ENCODE measurements around the gene TBL1X. TPM values are rescaled to one million over a fixed set of nuclear protein-coding genes. Genes with fewer than 3 reads are reported as not detected.
"Not testable (repeated sequence)": the region's sequence is repeated elsewhere in the genome, so short reads cannot be mapped to it uniquely, and the experiment has no call there.

TBL1X gene
- 10 to 100 TPM; 25.5 to 49.3 TPM for total RNA-seq
- long read RNA-seq, donor 1, full-length matches to known transcripts: 4 of 24 reads
- long read RNA-seq, donor 1, partial matches to known transcripts: 2 of 24 reads
- long read RNA-seq, donor 1, other reads (novel, unspliced or antisense): 18 of 24 reads
- long read RNA-seq, donor 2, full-length matches to known transcripts: 2 of 55 reads
- long read RNA-seq, donor 2, partial matches to known transcripts: 13 of 55 reads
- long read RNA-seq, donor 2, other reads (novel, unspliced or antisense): 40 of 55 reads

GRCh38 chrX:9464435-9465371 lies at the start of gene TBL1X:
Gene TBL1X (plus strand): TSS chrX:9465058. CDS start chrX:9653587, 188,529 bp downstream.
- intact Hi-C loops (cut with DNase I): no loop called here
- DNase-seq (ENCODE audit: low spot score): peak; percentile 83

- intact Hi-C loops (cut with DNase I): no loop called here
Observed at GRCh38 chrX:9416562-9417348, 48.1 kb upstream of the TBL1X start.

GRCh38 chrX:9418262-9418661 lies 46.6 kb upstream of the TBL1X start:
- DNase-seq (ENCODE audit: low spot score): no peak
- intact Hi-C loops (cut with DNase I): no loop called here

More at GRCh38 chrX:9416562-9417348, 48.1 kb upstream of the TBL1X start:
- DNase-seq (ENCODE audit: low spot score): no peak

GRCh38 chrX:9420275-9421265 lies 44.3 kb upstream of the TBL1X start:
- no peak for DNase-seq (ENCODE audit: low spot score)
- intact Hi-C loops (cut with DNase I): no loop called here

- intact Hi-C loops (cut with DNase I): no loop called here
- no peak for DNase-seq (ENCODE audit: low spot score)
Observed at GRCh38 chrX:9429767-9430166, 35.1 kb upstream of the TBL1X start.

- no peak for DNase-seq (ENCODE audit: low spot score)
- intact Hi-C loops (cut with DNase I): no loop called here
Observed at GRCh38 chrX:9430346-9430921, 34.4 kb upstream of the TBL1X start.

DNA sequence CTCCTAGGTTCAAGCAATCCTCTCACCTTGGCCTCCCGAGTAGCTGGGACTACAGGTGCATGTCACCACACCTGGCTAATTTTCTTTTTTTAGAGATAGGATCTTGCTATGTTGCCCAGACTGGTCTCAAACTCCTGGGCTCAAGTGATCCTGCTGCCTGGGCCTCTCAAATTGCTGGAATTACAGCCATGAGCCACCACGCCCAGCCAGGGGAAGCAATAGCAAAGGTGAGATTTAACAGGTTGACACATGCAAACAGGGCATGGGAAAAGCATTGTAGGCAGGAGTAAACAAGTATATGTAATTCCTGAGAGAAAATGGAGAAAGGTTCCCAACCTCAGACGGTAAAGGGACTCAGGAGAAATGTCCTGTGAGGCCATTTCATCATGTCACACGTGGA lies 33.6 kb upstream of the TBL1X start:
- DNase-seq (ENCODE audit: low spot score): no peak
- intact Hi-C loops (cut with DNase I): no loop called here

- DNase-seq (ENCODE audit: low spot score): no peak
- intact Hi-C loops (cut with DNase I): no loop called here
Observed at GRCh38 chrX:9433596-9433995, 31.3 kb upstream of the TBL1X start.

GRCh38 chrX:9434051-9434550 lies 30.8 kb upstream of the TBL1X start:
- intact Hi-C loops (cut with DNase I): no loop called here
- no peak for DNase-seq (ENCODE audit: low spot score)

DNA sequence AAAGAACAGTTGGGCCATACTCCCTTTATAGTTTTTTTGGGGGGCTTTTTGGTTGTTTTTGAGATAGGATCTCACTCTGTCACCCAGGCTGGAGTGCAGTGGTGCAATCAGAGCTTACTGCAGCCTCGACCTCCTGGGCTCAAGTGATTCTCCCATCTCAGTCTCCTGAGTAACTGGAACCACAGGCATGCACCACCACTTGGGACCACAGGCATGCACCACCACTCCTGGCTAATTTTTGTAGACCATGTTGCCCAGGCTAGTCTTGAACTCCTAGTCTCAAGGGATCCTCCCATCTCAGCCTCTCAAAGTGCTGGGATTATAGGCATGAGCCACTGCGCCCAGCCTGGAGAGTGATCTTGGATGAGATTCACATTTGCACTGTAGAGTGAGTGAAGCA lies 29.8 kb upstream of the TBL1X start:
- intact Hi-C loops (cut with DNase I); DNase-seq (ENCODE audit: low spot score): not testable (repeated sequence)

GRCh38 chrX:9436812-9437211 lies 28.0 kb upstream of the TBL1X start:
- intact Hi-C loops (cut with DNase I): no loop called here
- no peak for DNase-seq (ENCODE audit: low spot score)

GRCh38 chrX:9438933-9439494 lies 25.8 kb upstream of the TBL1X start:
- no peak for DNase-seq (ENCODE audit: low spot score)
- intact Hi-C loops (cut with DNase I): no loop called here

DNA sequence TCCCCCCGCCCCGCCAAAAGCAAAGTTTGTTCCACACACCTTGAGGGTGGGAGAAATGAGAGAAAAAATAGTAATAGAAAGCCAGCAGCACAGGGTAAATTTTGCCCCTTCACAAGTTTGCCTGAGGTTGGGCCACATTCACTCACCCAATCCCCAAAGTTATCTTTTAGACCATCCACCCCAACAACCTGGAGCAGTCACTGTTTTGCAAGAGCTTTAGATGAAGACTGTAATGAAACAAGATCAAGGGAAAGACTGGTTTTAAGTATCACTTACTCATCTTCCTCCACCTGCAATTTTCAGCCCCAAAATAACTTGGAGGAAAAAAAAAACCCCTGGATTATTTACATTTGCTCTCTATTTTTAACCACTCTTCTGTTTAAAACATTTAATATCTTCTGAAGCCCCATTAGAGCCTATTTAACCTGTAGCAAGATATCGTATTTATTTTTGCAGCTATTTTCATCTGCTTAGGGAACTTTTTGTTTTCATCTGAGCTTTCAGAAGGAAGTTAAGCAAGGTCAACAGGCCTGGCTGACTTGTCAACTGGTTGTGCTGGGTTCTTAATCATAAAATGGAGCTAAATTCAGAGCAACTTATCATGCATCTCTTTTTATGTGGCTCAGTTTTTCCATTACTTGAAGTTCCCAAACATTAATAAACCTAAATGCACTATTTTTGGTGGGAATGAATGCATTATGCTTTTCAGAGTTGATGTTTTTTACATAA lies 24.6 kb upstream of the TBL1X start:
- DNase-seq (ENCODE audit: low spot score): no peak
- intact Hi-C loops (cut with DNase I): no loop called here

GRCh38 chrX:9442056-9442455 lies 22.8 kb upstream of the TBL1X start:
- intact Hi-C loops (cut with DNase I): no loop called here
- no peak for DNase-seq (ENCODE audit: low spot score)

- intact Hi-C loops (cut with DNase I): no loop called here
- no peak for DNase-seq (ENCODE audit: low spot score)
Observed at GRCh38 chrX:9443327-9443726, 21.5 kb upstream of the TBL1X start.

DNA sequence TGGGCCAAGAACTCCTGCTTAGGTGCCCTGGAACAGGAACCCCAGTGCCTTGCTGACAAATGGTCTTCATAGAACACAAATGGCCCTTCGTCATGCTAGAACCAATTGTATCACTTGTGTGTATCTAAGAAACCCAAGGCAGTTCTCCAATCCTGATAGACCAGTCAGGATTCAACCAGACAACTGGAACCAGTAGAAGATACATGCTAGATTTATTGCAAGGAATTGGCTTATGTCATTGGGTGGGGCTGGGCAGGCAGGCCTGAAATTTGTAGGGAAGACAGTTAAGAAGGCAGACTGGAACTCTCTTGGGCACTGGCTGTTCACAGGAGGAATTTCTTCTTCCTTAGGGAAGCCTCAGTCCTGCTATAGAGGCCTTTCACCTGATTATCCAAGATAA lies 17.0 kb upstream of the TBL1X start:
- no peak for DNase-seq (ENCODE audit: low spot score)
- intact Hi-C loops (cut with DNase I): no loop called here

Measured in posterior vena cava (tissue), 2 donors.